Measurements from ENCODE around the gene MYO10.

GRCh38 chr5:16757146-16757545 is 178.9 kb downstream of the MYO10 start:
- TF ChIP-seq POLR2A (IDR thresholded peaks at IDR 0.05) (no peak), POLR2AphosphoS5 (IDR thresholded peaks at IDR 0.05) (no peak), CTCF (IDR thresholded peaks at IDR 0.05) (no peak)
